ENCODE results near the gene MYBBP1A.
A peak's percentile ranks its signal among the peaks of the same experiment; 100 is the strongest.

The MYBBP1A gene

DNA sequence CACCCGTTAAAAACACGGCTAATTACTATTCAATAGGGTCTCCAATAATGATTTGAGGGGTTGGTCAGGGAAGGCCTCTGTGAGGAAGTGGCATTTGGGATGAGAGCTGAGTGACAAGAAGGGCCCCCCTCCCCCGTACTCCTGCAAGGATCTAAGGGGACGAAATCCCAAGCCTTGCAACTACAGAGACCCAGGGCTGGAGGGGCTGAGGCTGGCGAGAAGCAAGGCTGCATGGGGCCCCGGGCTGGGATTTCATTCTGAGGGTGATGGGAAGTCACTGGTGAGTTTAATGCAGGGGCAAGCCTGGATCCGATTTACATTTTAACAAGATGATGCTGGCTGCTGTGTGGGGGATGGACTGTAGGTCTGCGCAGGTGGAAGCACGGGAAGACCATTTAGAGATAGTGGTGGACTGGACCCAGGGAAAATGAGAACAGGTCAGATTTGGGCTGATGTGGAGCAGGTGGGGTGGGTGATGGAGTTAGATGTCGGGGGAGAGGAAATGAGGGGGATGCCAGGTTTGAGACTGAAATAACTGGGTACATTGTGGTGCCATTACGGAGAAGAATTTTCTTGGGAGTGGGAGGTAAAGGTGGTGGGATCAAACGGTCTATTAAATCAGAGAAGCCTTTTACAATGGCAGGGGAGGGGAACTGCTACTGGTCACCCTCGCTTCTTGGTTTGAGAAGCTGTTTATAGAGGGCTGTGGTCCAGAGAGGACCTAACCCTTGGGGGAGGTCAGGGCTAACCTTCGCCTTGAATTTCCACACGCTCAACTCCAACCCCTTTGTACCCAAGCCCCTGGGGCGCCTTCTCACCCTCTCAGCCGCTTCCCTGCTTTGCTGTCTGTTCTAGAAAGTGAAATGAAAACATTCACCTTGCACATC is 932 bp upstream of the MYBBP1A start:
- Histone ChIP-seq H3K36me3 (ENCODE audit: control insufficient read depth, insufficient read depth, low read length, severe bottlenecking) (peaks cover 22% of the 10 kb centered on the region), H3K27me3 (replicated peaks; ENCODE audit: control insufficient read depth, insufficient read depth, low read length) (no peaks in the 10 kb centered on the region), H3K9me3 (ENCODE audit: control insufficient read depth, low read length) (no peaks in the 10 kb centered on the region), H3K4me3 (ENCODE audit: low read length) (peak overlapping the region; percentile 98), H3K4me1 (ENCODE audit: control insufficient read depth, insufficient read depth, low read length) (peaks cover 15% of the 10 kb centered on the region), H3K9ac (ENCODE audit: low read length) (peak overlapping the region; percentile 96)
- no peak for DNase-seq (ENCODE audit: low read depth)

DNA sequence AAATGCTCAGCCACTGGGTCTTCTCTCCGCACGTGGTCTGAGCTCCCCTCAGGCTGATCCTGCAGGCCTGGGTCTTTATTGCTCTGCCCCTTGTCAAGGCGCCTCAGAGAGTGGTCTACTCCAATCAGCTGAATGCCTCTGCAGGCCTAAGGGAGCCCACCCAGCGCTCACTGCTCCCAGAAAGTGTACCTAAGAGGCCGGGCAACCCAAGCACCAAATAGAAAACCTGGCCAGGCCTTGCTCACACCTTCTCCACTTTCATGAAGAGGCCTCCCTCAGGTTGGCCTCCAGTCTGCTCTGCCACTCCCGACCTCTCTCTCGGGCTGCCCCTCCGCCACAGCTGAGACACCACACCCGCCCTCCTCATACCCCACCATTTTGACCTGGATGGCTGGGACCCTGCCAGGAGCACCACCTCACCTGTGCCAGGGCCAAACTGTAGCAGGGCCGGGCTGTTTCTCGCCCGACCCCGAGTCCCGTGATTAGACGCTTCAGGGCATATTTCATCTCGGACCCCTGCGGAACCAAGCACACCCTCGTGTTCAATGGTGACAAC is 665 bp downstream of the MYBBP1A start:
- no peak for DNase-seq (ENCODE audit: low read depth)
- peak overlapping the region; percentile 98 for H3K4me3 ChIP-seq (ENCODE audit: low read length)
- peaks cover 37% of the 10 kb centered on the region for H3K36me3 ChIP-seq (ENCODE audit: control insufficient read depth, insufficient read depth, low read length, severe bottlenecking)

DNA sequence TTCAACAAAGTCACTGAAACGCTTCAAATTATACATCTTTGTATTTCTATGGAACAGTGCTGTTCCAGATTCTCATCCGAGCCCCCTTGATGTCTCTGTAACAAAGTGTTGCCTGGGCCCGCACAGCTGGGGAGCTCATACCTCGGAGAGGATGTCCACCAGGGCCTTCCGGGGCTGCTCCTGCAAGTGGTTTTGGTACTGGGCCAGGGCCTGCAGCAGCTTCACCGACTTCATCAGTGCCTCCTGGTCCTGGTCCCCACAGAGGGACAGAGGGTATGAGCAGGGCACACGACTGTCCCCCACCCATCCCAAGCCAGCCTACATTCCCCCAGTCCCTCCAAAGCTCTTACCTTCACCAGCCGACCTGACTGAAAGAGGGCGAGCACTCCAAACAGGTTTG is 1.5 kb downstream of the MYBBP1A start:
- H3K9ac ChIP-seq (ENCODE audit: low read length): peak overlapping the region; percentile 96
- no peaks in the 10 kb centered on the region for H3K27me3 ChIP-seq (replicated peaks; ENCODE audit: control insufficient read depth, insufficient read depth, low read length)
- DNase-seq (ENCODE audit: low read depth): no peak
- H3K4me3 ChIP-seq (ENCODE audit: low read length): peak overlapping the region; percentile 98
- H3K36me3 ChIP-seq (ENCODE audit: control insufficient read depth, insufficient read depth, low read length, severe bottlenecking): peaks cover 46% of the 10 kb centered on the region
- peaks cover 15% of the 10 kb centered on the region for H3K4me1 ChIP-seq (ENCODE audit: control insufficient read depth, insufficient read depth, low read length)
- no peaks in the 10 kb centered on the region for H3K9me3 ChIP-seq (ENCODE audit: control insufficient read depth, low read length)

More for the DNA sequence above, 665 bp downstream of the MYBBP1A start:
- no peaks in the 10 kb centered on the region for H3K9me3 ChIP-seq (ENCODE audit: control insufficient read depth, low read length)
- peaks cover 15% of the 10 kb centered on the region for H3K4me1 ChIP-seq (ENCODE audit: control insufficient read depth, insufficient read depth, low read length)
- no peaks in the 10 kb centered on the region for H3K27me3 ChIP-seq (replicated peaks; ENCODE audit: control insufficient read depth, insufficient read depth, low read length)
- peak overlapping the region; percentile 96 for H3K9ac ChIP-seq (ENCODE audit: low read length)

DNA sequence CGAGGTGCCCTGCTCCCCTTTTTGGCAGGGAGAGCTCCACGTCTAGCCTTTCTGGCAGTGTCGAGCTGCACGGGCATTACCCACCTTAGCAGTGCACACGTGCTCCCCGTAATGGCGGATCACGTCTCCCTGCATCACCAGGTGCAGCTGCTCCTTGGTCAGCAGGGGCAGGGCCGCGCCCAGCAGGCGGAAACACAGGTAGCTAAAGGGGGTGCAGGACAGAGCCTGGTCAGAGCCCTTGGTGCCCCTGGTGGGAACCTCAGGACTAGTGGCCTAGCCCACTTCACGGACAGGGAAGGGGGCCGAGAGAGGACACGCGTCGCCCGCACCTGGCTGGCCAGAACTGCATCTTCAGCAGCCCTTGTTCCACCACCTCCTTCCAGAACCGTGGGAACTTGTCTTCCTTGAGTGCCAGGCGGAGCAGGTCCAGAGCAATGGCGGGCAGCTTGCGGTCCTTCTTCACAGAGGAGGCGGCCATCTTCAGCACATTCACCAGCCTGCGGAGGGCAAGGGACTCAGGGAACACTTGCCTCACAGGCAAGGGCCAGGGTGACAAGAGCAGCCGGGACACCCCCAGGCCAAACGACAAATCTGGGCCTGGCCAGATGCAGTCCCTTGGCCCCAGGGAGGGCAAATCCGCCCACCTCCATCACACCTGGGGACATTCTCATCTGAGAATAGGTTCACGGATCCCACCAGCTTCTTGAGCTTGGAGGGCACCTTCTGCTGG is 3.2 kb downstream of the MYBBP1A start:
- Histone ChIP-seq H3K36me3 (ENCODE audit: control insufficient read depth, insufficient read depth, low read length, severe bottlenecking) (peaks cover 63% of the 10 kb centered on the region), H3K4me3 (ENCODE audit: low read length) (no peak overlapping the region), H3K9me3 (ENCODE audit: control insufficient read depth, low read length) (no peaks in the 10 kb centered on the region), H3K9ac (ENCODE audit: low read length) (no peak overlapping the region), H3K4me1 (ENCODE audit: control insufficient read depth, insufficient read depth, low read length) (peaks cover 15% of the 10 kb centered on the region), H3K27me3 (replicated peaks; ENCODE audit: control insufficient read depth, insufficient read depth, low read length) (no peaks in the 10 kb centered on the region)
- DNase-seq (ENCODE audit: low read depth): no peak

DNA sequence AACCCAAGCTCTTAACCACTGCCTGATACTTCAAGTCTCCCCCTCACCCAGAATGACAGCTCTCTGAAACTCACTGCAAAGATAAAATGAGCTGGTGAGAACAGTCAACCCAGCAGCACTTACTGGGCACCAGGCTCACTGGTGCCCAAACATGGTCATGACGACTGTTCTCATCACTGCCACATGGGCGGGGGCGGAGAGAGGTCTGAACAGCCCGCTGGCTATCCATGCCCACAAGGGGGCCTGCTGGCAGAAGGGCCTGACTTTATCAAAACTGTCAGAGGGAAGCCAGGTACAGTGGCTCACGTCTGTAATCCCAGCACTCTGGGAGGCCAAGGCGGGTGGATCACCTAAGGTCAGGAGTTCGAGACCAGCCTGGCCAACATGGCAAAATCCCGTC is 4.0 kb downstream of the MYBBP1A start:
- H3K36me3 ChIP-seq (ENCODE audit: control insufficient read depth, insufficient read depth, low read length, severe bottlenecking): peaks cover 70% of the 10 kb centered on the region
- no peaks in the 10 kb centered on the region for H3K27me3 ChIP-seq (replicated peaks; ENCODE audit: control insufficient read depth, insufficient read depth, low read length)
- DNase-seq (ENCODE audit: low read depth): no peak

DNA sequence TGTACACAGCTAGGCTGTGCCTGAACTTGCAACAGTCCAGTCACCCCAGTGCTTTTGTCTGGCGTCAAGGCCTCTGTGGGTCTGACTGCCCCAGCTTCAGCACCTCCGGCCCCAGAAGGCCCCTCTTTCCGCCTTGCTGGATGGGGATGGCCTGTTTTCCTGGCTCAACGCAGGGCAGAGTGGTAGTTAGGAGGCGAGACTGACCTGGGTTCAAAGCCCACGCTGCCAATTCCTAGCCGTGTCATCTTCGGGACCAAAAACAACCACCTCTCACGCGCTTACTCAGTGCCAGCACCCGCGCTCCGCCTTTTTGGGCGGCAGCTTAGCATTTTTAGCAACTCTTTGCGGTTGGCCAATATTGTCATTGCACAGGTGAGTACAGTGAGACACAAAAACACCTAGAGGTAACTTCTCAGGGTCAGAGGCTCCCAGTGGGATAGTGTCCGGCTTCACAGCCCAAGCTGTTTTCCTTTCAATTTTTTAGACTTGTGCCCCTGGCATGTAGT is 4.6 kb downstream of the MYBBP1A start:
- DNase-seq (ENCODE audit: low read depth): no peak
- Histone ChIP-seq H3K9ac (ENCODE audit: low read length) (no peak overlapping the region), H3K9me3 (ENCODE audit: control insufficient read depth, low read length) (no peaks in the 10 kb centered on the region), H3K27me3 (replicated peaks; ENCODE audit: control insufficient read depth, insufficient read depth, low read length) (no peaks in the 10 kb centered on the region), H3K4me1 (ENCODE audit: control insufficient read depth, insufficient read depth, low read length) (peaks cover 10% of the 10 kb centered on the region), H3K4me3 (ENCODE audit: low read length) (no peak overlapping the region), H3K36me3 (ENCODE audit: control insufficient read depth, insufficient read depth, low read length, severe bottlenecking) (peaks cover 72% of the 10 kb centered on the region)

More for the DNA sequence above, 4.0 kb downstream of the MYBBP1A start:
- Histone ChIP-seq H3K9me3 (ENCODE audit: control insufficient read depth, low read length) (no peaks in the 10 kb centered on the region), H3K9ac (ENCODE audit: low read length) (no peak overlapping the region), H3K4me1 (ENCODE audit: control insufficient read depth, insufficient read depth, low read length) (peaks cover 15% of the 10 kb centered on the region), H3K4me3 (ENCODE audit: low read length) (no peak overlapping the region)

DNA sequence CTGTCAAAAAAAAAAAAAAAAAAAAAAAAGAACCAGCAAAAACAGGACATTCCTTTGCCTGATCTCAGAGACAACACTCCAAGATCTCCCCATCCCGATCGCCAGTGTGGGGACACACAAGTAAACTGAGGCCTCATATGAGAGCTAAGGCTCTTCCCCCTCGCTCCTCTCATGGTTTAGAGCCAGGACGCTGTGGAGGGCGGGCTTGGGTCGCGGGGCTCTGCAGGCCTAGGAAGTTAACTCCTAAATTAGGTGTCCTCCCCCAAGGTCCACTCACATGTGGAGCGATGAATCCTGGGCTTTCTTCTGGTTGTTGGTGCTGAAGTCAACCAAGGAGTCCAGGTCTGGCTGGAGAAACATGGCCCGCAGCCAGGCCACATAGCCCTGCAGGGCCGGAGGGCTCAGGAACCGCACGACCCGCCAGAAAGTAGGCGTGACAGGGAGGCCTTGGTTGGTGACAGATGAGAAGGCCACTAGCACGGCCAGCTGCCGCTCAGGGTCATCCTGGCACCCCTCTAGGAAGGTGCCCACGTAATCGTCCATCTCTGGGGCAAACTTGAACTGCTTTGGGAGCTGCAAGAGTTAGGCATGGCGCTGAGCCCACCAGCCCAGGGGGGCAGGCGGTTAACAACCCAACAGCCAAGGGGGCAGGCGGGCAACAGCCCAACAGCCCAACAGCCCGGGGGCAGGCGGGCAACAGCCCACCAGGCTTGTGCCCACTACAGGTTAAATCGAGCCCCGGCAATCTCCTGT is 5.2 kb downstream of the MYBBP1A start:
- no peak overlapping the region for H3K4me3 ChIP-seq (ENCODE audit: low read length)
- DNase-seq (ENCODE audit: low read depth): no peak
- no peaks in the 10 kb centered on the region for H3K27me3 ChIP-seq (replicated peaks; ENCODE audit: control insufficient read depth, insufficient read depth, low read length)
- no peak overlapping the region for H3K9ac ChIP-seq (ENCODE audit: low read length)
- H3K9me3 ChIP-seq (ENCODE audit: control insufficient read depth, low read length): no peaks in the 10 kb centered on the region
- H3K4me1 ChIP-seq (ENCODE audit: control insufficient read depth, insufficient read depth, low read length): peaks cover 9% of the 10 kb centered on the region
- H3K36me3 ChIP-seq (ENCODE audit: control insufficient read depth, insufficient read depth, low read length, severe bottlenecking): peaks cover 77% of the 10 kb centered on the region

DNA sequence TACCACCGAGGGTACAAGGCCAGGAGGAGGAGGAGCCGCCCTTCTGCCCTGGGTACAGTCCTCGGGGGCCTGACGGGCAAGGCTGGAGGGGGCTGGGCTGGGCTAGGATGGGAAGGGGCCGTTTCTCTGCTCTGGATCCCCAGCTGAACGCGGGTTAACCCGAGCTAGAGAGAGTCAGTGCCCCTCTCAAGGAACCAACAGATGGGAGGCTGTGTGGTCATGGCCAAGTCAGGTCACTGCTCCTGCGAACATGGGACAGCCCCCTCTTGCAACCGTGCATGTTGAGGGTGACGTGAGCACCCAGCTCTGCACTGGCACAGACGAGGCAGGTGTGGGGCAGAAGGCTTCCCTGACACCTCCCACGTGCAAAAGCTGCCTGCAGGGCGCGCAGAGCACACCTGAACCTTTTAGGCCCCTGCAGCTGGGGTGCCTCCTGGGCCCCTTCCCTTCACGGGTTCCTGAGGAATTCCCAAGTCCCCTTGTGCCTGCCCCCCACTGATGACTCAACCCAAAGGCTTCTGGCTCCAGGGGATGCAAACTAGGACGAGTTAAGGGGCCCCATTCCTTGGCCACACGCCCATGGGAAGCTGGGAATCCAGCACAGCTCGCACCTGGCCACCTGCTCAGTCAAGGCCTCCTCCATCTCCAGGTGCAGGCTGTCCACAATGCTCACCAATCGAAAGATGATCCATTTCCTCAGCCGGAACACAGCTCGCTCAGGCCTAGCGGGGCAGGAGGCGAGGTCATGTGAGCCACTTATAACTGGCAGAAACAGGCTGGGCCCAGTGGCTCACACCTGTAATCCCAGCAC is 6.3 kb downstream of the MYBBP1A start:
- Histone ChIP-seq H3K36me3 (ENCODE audit: control insufficient read depth, insufficient read depth, low read length, severe bottlenecking) (peaks cover 82% of the 10 kb centered on the region), H3K9ac (ENCODE audit: low read length) (no peak overlapping the region)
- no peak for DNase-seq (ENCODE audit: low read depth)

DNA sequence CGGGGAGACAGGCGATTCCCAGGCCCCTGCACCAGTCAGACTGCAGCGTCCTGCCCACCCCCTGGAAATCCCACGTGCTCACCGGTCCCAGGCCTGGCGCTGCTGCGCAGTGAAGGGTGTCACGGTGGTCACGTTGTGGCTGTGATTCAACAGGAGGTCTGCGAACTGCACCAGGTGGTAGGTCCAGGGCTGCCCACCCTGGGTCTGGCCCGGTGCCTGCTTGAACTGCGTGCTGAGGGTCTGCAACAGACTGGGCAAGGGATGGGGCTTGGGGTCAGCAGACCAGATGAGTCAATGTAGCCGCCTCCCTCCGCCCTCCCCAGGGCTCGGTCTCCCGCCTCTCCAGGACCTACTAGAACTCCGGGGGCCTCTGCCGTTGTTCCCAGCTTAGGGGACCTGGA is 7.1 kb downstream of the MYBBP1A start:
- no peak for DNase-seq (ENCODE audit: low read depth)
- Histone ChIP-seq H3K27me3 (replicated peaks; ENCODE audit: control insufficient read depth, insufficient read depth, low read length) (no peaks in the 10 kb centered on the region), H3K36me3 (ENCODE audit: control insufficient read depth, insufficient read depth, low read length, severe bottlenecking) (peaks cover 87% of the 10 kb centered on the region), H3K9ac (ENCODE audit: low read length) (no peak overlapping the region), H3K9me3 (ENCODE audit: control insufficient read depth, low read length) (no peaks in the 10 kb centered on the region), H3K4me1 (ENCODE audit: control insufficient read depth, insufficient read depth, low read length) (no peaks in the 10 kb centered on the region), H3K4me3 (ENCODE audit: low read length) (no peak overlapping the region)

More for the DNA sequence above, 6.3 kb downstream of the MYBBP1A start:
- Histone ChIP-seq H3K9me3 (ENCODE audit: control insufficient read depth, low read length) (no peaks in the 10 kb centered on the region), H3K4me3 (ENCODE audit: low read length) (no peak overlapping the region), H3K4me1 (ENCODE audit: control insufficient read depth, insufficient read depth, low read length) (peaks cover 3% of the 10 kb centered on the region), H3K27me3 (replicated peaks; ENCODE audit: control insufficient read depth, insufficient read depth, low read length) (no peaks in the 10 kb centered on the region)
